HUES48 (cell line): Measurements from ENCODE around the gene NXPH2.
"Not testable (repeated sequence)": the region's sequence is repeated elsewhere in the genome, so short reads cannot be mapped to it uniquely, and the experiment has no call there.

Source experiments
- H3K27ac ChIP-seq: one replicate; pipeline ENCODE4 v1.7.0; 2013; ENCODE audit warnings: low read depth, low read length, inconsistent platforms
- H3K27me3 ChIP-seq: 2 replicates; pipeline ENCODE4 v1.6.1; 2013; ENCODE audit warnings: mild to moderate bottlenecking, low read length; ENCODE audit not compliant: control insufficient read depth, insufficient read depth
- H3K36me3 ChIP-seq: 2 replicates; pipeline ENCODE4 v1.6.1; 2013; ENCODE audit warnings: low read length; ENCODE audit not compliant: control insufficient read depth, insufficient read depth
- H3K4me1 ChIP-seq: 2 replicates; pipeline ENCODE4 v1.6.1; 2013; ENCODE audit warnings: mild to moderate bottlenecking, low read length; ENCODE audit not compliant: control insufficient read depth, insufficient read depth
- H3K4me3 ChIP-seq: 2 replicates; pipeline ENCODE4 v1.5.1; 2013; ENCODE audit warnings: mild to moderate bottlenecking, low read depth, low read length
- H3K9ac ChIP-seq: 2 replicates; pipeline ENCODE4 v1.6.1; 2013; ENCODE audit warnings: mild to moderate bottlenecking, low read depth, low read length, moderate library complexity
- H3K9me3 ChIP-seq: 2 replicates; pipeline ENCODE4 v1.6.1; 2013; ENCODE audit warnings: low read length; ENCODE audit not compliant: control insufficient read depth, insufficient read depth

Gene NXPH2

GRCh38 chr2:138757384-138757783, 22.8 kb downstream of the NXPH2 start:
- H3K36me3 ChIP-seq: no peaks in the 10 kb centered on the region
- no peak overlapping the region for H3K27ac ChIP-seq
- H3K4me1 ChIP-seq: peaks cover 24% of the 10 kb centered on the region
- no peak overlapping the region for H3K9ac ChIP-seq
- H3K4me3 ChIP-seq: no peak overlapping the region
- no peaks in the 10 kb centered on the region for H3K27me3 ChIP-seq
- no peaks in the 10 kb centered on the region for H3K9me3 ChIP-seq

- no peak overlapping the region for H3K9ac ChIP-seq
- no peaks in the 10 kb centered on the region for H3K36me3 ChIP-seq
- H3K9me3 ChIP-seq: no peaks in the 10 kb centered on the region
- H3K27me3 ChIP-seq: no peaks in the 10 kb centered on the region
- no peak overlapping the region for H3K4me3 ChIP-seq
- no peak overlapping the region for H3K27ac ChIP-seq
- H3K4me1 ChIP-seq: peaks cover 24% of the 10 kb centered on the region
Observed at GRCh38 chr2:138752197-138752956, 27.8 kb downstream of the NXPH2 start.

- H3K4me3 ChIP-seq: no peak overlapping the region
- no peaks in the 10 kb centered on the region for H3K36me3 ChIP-seq
- H3K9ac ChIP-seq: no peak overlapping the region
- H3K27ac ChIP-seq: no peak overlapping the region
- no peaks in the 10 kb centered on the region for H3K9me3 ChIP-seq
- no peaks in the 10 kb centered on the region for H3K27me3 ChIP-seq
- peaks cover 5% of the 10 kb centered on the region; the same call in 1 of the 2 replicates for H3K4me1 ChIP-seq
Observed at GRCh38 chr2:138744713-138745112, 35.5 kb downstream of the NXPH2 start.

- no peak overlapping the region for H3K4me3 ChIP-seq
- peaks cover 5% of the 10 kb centered on the region; the same call in 1 of the 2 replicates for H3K4me1 ChIP-seq
- no peaks in the 10 kb centered on the region for H3K27me3 ChIP-seq
- peaks cover under 1% of the 10 kb centered on the region; the same call in 1 of the 2 replicates for H3K9me3 ChIP-seq
- H3K9ac ChIP-seq: no peak overlapping the region
- H3K27ac ChIP-seq: no peak overlapping the region
- no peaks in the 10 kb centered on the region for H3K36me3 ChIP-seq
Observed at GRCh38 chr2:138742441-138743057, 37.6 kb downstream of the NXPH2 start.

- Histone ChIP-seq H3K4me3 (no peak overlapping the region), H3K9me3 (peaks cover 5% of the 10 kb centered on the region; the same call in 1 of the 2 replicates), H3K36me3 (no peaks in the 10 kb centered on the region), H3K4me1 (peaks cover 5% of the 10 kb centered on the region; the same call in 1 of the 2 replicates), H3K27ac (no peak overlapping the region), H3K27me3 (no peaks in the 10 kb centered on the region), H3K9ac (no peak overlapping the region)
Observed at GRCh38 chr2:138741851-138742250, 38.3 kb downstream of the NXPH2 start.

- H3K9me3 ChIP-seq: peaks cover 18% of the 10 kb centered on the region
- H3K27ac ChIP-seq, H3K9ac ChIP-seq, H3K27me3 ChIP-seq, H3K4me1 ChIP-seq, H3K36me3 ChIP-seq, H3K4me3 ChIP-seq: not testable (repeated sequence)
Observed at GRCh38 chr2:138737009-138737554, 43.1 kb downstream of the NXPH2 start.

- no peak overlapping the region for H3K9ac ChIP-seq
Observed at GRCh38 chr2:138732651-138733050, 47.5 kb downstream of the NXPH2 start.

GRCh38 chr2:138730497-138731030, 49.6 kb downstream of the NXPH2 start:
- H3K36me3 ChIP-seq: no peaks in the 10 kb centered on the region
- no peaks in the 10 kb centered on the region for H3K27me3 ChIP-seq
- no peak overlapping the region for H3K9ac ChIP-seq
- H3K9me3 ChIP-seq: peaks cover under 1% of the 10 kb centered on the region
- no peak overlapping the region for H3K4me3 ChIP-seq
- H3K4me1 ChIP-seq: peaks cover 6% of the 10 kb centered on the region; the same call in 1 of the 2 replicates
- no peak overlapping the region for H3K27ac ChIP-seq

More at GRCh38 chr2:138732651-138733050, 47.5 kb downstream of the NXPH2 start:
- no peaks in the 10 kb centered on the region for H3K36me3 ChIP-seq
- no peak overlapping the region for H3K27ac ChIP-seq
- peaks cover 18% of the 10 kb centered on the region for H3K9me3 ChIP-seq
- no peak overlapping the region for H3K4me3 ChIP-seq
- no peaks in the 10 kb centered on the region for H3K4me1 ChIP-seq
- H3K27me3 ChIP-seq: no peaks in the 10 kb centered on the region

- H3K27ac ChIP-seq: no peak overlapping the region
- no peaks in the 10 kb centered on the region for H3K36me3 ChIP-seq
- no peak overlapping the region for H3K4me3 ChIP-seq
- no peaks in the 10 kb centered on the region for H3K27me3 ChIP-seq
- H3K4me1 ChIP-seq: peaks cover 16% of the 10 kb centered on the region
- no peak overlapping the region for H3K9ac ChIP-seq
- H3K9me3 ChIP-seq: no peaks in the 10 kb centered on the region
Observed at GRCh38 chr2:138727956-138728355, 52.2 kb downstream of the NXPH2 start.

- Histone ChIP-seq H3K27me3 (no peaks in the 10 kb centered on the region), H3K9me3 (no peaks in the 10 kb centered on the region), H3K4me1 (peaks cover 21% of the 10 kb centered on the region)
Observed at GRCh38 chr2:138726681-138727080, 53.5 kb downstream of the NXPH2 start.

More at GRCh38 chr2:138726681-138727080, 53.5 kb downstream of the NXPH2 start:
- Histone ChIP-seq H3K27ac (no peak overlapping the region), H3K9ac (no peak overlapping the region), H3K36me3 (no peaks in the 10 kb centered on the region), H3K4me3 (no peak overlapping the region)
